NCI-H187 treated with DMSO at 0.1 percent for 48 hours (cell line): ENCODE data around the gene CPA1.
"Not testable (repeated sequence)": the region's sequence is repeated elsewhere in the genome, so short reads cannot be mapped to it uniquely, and the experiment has no call there.

Source experiments
- DNase-seq: peaks from one replicate; lab custom pipeline; 2025; lab: John Stamatoyannopoulos, UW

The CPA1 gene

DNA sequence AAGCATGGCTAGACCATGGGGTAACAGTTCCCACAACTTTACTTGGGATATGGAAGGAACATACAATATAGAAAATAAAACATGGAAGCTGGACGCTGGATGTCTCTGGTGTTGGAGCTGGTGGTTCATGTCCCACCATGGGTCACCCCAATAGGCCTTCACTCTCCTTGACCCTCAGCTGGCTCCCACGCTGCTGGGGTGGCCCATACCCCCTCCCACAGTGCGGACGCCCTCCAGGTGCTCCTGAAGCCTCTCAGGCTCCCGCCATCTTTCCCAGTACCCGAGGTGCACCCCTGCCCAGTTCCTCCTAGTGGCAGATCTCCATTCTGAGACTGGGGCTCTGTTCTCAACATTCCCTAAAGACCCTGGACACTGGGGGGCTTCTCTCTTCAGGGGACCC, 5.8 kb upstream of the CPA1 start:
- DNase-seq = no peak

DNA sequence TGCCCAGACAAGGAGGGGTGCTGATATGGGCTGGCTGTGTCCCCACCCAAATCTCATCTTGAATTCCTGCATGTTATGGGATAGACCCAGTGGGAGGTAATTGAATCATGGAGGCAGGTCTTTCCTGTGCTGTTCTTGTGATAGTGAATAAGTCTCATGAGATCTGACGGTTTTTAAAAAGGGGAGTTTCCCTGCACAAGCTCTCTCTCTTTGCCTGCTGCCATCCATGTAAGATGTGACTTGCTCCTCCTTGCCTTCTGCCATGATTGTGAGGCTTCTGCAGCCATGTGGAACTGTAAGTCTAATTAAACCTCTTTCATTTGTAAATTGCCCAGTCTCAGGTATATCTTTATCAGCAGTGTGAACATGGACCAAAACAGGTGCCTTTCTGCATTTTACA, 3.8 kb upstream of the CPA1 start:
- DNase-seq = not testable (repeated sequence)

DNA sequence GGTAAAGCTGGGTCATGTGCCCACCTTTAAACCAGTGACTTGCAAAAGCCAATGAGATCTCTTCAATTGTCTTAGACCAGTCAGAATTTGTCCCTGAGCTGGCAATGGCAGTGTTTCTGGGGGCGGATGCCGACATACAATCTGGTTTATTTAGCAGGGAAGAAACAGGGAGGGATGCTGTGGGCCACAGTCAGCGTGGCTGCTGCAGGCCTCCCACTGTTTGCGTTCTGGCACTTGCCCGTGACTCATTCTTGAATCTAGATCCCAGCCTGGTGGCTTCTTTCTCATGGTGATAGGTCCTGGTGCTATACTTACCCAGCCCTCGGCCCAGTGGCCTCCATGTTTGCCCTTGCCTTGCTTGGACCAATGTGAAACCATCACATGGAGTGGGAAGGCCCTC, 3.1 kb upstream of the CPA1 start:
- DNase-seq = no peak

DNA sequence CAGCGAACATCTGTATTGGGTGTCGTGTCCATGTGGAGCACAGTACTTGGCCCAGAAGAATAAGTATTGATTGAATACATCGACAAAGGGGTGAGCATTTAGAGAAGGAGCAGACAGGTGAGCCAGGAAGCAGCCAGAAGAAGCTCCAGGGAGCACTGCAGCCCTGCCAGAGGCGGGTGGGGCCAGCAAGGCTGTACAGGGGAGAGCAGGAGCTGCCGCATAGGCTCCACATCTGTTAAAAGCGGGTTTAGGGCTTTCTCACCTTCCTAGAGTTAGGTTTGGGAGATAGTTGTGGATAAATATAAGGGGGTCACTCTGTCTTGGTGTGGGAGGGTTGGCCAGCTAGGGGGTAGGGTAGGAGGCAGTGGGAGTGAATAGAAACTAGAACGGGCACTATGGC, 1.3 kb upstream of the CPA1 start:
- DNase-seq = no peak

DNA sequence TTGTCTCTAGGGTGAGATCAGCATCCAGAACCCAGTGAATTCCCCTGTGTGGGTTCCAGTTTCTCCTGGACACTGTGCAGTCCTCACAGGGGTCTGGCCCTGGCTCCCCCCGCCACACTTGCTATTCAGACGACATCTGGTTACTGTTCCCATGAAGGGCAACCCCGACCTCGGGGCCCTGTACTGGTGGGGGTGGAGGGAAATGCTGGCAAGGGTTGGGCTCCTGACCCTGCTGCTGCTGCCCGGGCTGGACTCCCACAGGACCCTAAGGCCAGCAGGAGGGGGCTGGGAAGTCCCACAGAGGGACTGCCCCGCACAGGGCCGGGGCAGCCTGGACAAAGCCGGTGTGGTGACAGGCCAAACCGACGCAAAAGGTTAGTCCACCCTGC, 768 bp upstream of the CPA1 start:
- no peak for DNase-seq

DNA sequence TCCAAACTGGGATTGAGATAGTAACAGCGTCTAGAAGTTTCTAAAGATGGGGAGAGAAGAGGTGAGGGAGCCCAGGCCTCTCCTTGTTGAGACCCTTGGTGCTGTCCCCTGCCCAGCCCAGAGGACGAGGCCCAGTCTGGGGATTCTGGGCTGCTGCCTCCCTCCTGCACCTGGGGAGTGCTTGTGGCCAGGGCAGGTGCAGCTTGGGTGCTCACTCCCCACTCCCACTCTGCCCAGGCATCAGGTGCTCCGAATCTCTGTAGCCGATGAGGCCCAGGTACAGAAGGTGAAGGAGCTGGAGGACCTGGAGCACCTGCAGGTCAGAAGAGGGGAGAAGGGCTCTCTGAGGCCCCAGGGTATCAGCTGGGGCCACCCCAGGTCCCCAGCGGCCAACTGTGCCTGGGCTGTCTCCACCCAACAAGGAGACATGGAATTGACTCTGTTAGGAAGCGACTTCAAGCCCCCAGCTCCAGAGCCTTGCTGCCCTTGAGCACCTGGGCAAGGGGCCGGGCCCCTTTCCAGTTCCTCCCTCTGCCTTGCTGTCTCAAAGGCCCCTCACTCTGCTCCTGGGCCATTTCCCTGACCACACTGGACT, 664 bp downstream of the CPA1 start:
- no peak for DNase-seq

DNA sequence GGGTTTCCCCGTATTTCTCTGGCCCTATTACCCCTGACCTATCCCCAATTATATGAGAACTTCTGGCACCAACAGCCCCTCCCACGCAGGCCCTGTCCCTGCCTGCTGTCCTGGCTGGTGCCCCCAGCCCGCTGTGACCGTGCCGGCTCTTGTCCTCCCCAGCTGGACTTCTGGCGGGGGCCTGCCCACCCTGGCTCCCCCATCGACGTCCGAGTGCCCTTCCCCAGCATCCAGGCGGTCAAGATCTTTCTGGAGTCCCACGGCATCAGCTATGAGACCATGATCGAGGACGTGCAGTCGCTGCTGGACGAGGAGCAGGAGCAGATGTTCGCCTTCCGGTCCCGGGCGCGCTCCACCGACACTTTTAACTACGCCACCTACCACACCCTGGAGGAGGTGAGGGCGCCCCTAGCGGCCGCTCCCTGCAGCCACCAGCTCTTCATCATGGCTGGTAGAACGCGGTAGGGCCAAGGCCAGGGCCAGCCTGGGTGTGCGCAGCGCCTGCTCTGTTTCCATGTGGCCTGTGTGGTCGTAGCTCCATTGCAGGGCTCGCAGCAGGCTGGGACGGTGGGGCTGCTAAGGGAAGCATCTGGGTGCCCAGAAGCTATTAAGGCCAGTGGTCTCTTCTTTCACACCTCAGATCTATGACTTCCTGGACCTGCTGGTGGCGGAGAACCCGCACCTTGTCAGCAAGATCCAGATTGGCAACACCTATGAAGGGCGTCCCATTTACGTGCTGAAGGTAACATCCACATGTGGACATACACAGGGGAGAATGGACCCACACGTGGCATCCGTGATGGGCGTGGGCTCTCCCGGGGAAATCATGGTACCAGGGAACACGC, 1.4 kb downstream of the CPA1 start:
- DNase-seq = no peak

DNA sequence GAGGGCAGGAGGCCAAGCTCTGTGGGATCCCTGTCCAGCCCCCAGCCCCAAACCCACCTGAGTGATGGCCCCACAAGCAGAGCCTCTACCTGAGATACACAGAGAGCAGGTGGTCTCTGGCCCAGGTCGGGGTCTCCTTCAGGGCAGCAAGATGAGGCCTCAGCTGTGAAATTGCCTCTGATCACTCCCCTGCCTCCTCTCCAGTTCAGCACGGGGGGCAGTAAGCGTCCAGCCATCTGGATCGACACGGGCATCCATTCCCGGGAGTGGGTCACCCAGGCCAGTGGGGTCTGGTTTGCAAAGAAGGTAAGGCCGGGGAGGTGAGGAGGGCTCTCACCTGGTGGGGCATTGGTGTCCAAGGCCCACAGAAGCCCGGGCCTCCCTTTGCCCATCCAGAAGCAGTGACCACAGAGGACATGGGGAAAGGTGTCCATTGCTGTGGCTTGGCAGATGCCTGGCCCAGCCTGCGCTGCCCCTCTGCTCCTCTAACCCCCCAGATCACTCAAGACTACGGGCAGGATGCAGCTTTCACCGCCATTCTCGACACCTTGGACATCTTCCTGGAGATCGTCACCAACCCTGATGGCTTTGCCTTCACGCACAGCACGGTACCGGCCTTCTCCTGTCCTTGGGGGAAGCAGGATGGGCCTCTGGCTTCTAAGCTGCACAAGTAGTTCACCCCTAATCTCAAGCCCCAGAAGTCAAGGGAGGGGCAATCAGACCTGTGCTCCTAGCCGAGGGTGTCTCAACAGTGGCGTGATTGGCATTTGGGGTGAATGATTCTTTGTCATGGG, 3.1 kb downstream of the CPA1 start:
- no peak for DNase-seq

DNA sequence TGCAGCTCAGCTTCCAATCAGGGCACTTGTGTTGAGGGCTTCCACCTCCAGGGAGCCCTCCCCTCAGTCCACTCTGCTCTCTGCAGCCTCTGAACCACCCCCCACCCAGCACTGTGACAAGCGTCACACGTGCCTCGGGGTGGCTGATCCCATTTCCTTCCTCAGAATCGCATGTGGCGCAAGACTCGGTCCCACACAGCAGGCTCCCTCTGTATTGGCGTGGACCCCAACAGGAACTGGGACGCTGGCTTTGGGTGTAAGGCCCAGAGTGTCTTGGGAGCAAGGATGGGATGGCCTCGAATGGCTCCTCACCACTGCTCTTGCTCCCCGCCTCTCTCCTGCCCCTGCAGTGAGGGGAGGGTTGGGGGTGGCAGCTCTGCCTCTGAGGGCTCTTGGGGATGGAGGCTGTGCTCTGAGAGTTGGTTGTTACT, 4.1 kb downstream of the CPA1 start:
- DNase-seq = no peak

DNA sequence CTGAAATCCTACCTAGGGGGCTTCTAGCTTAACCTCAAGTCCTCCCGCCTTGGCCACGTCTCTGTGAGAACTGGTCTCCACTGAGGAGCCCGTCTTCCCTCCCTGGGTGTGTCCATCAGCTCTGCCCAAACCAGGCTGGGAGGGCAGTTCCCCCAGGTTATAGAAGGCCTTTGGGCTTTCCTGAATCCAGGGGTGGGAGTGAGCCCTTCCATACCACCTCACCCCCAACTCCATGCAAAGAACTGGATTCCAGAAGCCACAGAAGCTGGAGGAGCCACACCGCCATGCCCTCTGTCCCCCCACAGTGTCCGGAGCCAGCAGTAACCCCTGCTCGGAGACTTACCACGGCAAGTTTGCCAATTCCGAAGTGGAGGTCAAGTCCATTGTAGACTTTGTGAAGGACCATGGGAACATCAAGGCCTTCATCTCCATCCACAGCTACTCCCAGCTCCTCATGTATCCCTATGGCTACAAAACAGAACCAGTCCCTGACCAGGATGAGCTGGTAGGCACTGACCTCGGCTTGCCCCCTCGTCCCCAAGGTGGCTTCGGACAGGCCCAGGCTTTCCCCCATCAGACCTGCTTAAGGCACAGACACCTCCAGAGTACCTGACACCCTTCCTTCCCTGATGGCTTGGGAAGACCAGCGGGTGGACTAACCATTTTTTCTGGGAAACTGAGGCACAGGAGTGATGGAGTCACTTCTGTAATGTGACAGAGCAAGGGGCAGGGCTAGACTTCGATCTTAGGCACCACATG, 4.7 kb downstream of the CPA1 start:
- no peak for DNase-seq

DNA sequence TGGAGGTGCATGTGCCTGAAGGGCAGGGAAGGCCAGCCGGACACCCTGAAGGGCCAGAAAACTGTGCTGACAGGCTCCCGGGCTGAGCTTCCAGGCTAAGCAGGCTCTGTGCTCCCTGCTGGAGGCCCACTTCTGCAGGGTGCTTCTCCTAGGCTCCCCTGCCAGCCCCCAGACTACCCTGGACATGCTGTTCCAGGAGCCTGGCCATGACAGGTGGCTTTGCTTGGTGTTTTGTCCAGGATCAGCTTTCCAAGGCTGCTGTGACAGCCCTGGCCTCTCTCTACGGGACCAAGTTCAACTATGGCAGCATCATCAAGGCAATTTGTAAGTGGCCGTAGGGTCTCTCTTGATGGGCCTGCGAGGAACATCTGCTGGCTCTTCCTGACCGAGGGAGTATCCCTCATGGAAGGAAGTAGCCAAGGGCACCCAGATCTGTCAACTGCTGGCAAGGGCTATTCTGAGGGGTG, 5.3 kb downstream of the CPA1 start:
- DNase-seq = no peak

DNA sequence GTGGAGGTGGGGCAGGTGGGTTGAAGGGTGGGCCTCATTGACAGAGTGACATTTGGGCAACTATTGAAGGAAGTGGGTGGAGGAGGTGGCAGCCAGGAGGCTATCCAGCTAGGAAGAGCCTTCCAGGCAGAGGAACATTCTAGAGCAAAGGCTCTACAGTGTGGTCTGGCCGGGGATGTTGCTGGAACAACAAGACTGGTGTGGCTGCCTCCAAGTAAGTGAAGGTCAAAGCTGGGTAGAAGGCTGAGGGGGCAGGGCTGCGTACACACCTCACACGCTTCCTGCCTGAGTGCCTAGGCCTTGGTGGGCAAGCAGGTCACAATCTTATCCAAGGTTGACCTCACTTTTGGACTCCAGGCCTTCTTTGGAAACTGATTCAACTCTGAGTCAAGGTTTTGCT, 6.6 kb downstream of the CPA1 start:
- DNase-seq = no peak

DNA sequence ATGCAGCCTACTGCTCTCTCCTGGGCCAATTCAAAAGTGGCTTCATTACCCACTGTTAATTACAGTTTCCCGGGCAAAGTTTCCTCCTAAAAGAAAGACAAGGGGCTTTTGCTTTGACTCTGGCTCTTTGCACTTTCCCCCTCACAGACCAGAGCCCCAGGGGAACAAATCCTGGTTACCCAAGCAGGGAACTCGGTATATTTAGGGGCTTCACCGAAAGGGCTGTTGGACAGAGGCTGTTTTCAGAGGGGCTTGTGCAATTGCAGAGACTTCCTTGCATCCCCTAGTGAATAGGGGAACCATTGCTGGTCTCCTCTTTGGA, 7.0 kb downstream of the CPA1 start:
- DNase-seq = no peak

DNA sequence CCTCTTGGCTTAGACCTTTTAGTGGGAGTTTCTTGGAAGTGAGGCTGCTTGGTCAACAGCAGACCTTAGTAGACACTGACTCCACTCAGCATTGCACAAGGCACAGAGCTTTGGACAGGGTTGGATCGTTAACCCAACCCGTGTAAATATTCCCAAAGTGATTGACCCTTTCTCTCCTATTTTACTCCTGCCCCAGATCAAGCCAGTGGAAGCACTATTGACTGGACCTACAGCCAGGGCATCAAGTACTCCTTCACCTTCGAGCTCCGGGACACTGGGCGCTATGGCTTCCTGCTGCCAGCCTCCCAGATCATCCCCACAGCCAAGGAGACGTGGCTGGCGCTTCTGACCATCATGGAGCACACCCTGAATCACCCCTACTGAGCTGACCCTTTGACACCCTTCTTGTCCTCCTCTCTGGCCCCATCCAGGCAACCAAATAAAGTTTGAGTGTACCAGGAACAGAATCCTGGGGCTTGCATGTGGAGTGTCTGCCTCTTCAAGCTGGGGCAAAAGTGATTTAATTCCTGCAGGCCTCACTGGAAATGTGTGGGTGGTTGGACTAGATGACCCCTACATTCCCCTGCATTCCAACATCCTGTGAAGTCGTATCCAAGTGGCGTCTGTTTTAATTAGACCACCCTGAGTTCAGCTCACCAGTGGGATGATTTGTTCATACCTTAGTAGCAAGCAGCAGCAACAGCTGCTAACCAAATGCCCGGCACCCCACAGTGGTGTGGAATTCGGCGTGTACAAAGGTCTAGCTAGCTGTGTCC, 7.5 kb downstream of the CPA1 start:
- no peak for DNase-seq

DNA sequence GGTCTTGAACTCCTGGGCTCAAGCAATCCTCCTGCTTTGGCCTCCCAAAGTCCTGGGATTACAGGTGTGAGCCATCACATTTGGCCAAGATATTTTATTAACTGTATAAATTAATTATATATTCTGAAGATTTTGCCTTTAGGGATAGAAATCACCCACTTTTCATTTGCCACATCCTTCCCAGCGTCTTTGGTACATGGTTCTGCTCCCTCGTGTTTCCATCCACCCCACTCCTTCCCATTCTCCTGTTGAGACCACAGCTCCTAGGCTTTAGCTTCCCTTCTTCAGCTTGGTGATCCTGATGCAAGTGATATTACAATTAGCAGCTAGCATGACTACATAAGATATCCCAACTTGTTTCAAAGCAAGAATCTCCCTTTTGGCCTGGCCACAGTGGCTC, 8.4 kb downstream of the CPA1 start:
- DNase-seq = no peak

DNA sequence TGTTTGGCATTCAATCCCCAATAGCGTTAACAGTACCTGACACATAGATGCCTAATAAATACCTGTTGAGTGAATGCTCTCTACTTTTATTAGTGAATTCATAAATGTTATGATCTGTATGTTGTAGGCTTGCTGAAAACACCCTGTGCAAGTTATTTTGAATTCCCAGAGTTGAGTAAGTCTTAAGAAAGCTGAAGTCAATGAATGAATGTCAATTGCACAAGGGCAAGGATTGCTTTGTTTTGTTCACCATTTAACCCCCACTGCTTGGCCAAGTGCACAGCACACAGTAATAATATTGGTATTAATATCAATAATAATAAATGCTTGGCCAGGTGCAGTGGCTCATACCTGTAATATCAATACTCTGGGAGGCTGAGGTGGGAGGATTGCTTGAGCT, 10.2 kb downstream of the CPA1 start:
- DNase-seq = no peak

DNA sequence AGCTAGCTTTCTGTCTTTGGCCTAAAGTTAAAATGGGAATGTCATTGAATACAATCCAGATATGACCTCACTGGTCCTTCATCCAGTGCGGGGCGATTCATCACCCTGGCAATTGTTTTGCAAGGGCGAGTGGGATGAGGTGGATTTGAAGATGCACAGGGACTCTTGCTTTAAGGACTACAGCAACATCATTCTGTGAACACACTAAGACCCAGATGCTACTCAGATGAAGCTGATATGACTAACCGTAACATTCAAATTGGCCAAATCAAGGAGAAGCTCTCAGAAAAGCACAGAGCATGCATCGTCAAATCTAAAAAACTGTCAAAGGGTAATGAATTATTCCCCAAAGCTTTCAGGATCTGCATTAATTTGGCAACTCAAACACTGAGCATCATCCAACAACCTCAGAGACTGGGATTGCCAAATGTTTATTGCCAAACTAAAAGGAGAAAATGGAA, 12.8 kb downstream of the CPA1 start:
- DNase-seq = peak; percentile 87

DNA sequence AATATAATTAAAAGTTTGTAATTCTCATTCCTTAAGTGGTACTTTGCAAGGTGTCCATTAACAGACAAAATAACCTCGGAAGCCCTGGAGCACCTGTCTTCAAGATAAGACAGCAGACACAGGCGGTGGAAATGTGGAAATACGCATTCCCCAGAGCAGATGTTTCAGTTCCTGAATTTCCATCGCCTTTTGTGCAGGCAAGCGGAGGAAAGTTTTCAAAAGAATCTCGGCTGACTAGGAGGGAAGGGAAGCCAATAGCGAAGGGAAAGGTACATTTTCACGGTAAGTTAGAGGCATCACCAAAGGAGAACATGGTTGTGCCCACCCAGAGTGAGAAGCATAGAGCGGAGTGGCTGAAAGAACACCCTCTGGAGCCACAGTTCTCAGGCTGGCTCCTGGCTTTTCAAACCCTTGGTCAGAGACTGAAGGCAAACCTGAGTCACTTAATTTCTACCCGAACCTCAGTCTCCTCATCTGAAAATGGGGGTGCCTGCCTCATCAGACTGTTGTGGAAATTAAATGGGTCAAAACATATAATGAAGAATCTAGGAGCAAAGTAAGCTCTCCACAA, 13.6 kb downstream of the CPA1 start:
- DNase-seq = no peak

DNA sequence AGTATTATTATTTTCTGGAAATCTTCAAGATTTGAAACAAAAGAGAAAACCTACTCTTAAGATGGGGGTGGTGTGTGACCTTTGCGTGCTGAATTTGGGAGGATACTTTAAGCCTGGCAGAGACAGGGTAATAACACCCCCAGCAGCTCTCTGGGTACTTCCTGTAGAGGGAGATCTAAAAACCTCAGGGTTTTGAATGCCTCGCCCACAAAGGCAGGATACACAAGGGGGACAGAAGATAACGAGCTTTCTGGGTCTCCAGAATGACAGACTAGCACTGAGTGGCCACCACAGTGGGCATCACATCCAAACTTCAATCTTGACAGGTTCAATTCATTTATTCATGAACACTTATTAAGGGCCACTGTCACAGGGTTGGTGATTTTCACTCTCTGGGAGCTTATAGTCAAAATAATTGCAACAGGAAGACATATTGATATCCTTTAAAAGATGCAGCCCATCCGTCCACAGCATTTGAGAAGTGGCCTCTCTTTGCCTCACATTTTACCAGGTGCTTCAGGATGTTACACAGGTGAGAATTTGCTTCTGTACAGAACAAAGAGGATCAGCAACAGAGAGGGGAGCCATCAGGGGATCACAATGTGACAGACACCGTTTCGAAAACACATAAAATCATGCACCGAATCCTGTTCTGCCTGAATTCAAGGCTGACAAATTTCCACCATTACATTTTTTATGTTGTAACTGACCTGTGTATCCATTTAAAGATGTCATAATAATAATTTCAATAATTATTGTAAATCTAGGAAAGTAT, 14.3 kb downstream of the CPA1 start:
- DNase-seq = peak; percentile 46

DNA sequence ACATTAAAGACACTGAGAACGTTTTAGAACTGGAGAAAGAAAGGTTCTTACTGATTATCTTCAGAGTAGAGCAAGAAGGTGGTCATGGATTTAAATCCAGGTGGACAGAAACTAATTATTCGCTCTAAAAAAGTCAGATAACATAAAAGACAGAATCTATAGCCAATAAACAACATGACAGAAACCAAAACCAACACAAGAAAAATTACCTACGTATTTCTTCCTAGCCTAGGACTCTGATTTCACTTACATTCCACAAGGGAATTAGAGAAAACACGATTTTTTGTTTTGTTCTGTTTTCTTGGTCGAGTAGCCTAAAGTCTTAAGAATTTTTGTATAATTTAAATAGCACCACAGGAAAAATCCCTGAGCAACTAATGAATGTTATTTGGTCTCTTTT, 15.1 kb downstream of the CPA1 start:
- no peak for DNase-seq
